SU-DHL-6 (cell line): ENCODE data around the gene KRTAP19-3.

Experiments
- H2AFZ ChIP-seq: fragments of 200-600 bp; sonication (generic); 2 replicates; pipeline ENCODE4 v1.6.1; 2014; ENCODE audit warnings: low read depth, mild to moderate bottlenecking, moderate library complexity, mixed read lengths, antibody characterized with exemption, low read length; ENCODE audit not compliant: severe bottlenecking
- H3F3A ChIP-seq: fragments of 200-600 bp; shearing (Covaris generic); 2 replicates; pipeline ENCODE4 v1.6.0; 2016; ENCODE audit warnings: antibody characterized with exemption, mild to moderate bottlenecking; ENCODE audit not compliant: insufficient read depth
- H3K27ac ChIP-seq: fragments of 200-600 bp; sonication (generic); 2 replicates; pipeline ENCODE4 v1.5.1; 2016; ENCODE audit warnings: low read depth, mild to moderate bottlenecking, low read length, moderate library complexity, mixed read lengths
- H3K27me3 ChIP-seq: fragments of 200-600 bp; sonication (generic), shearing (Covaris generic); 2 replicates; pipeline ENCODE4 v1.6.0; 2014; ENCODE audit warnings: mild to moderate bottlenecking, low read length
- H3K36me3 ChIP-seq: fragments of 200-600 bp; sonication (generic); 2 replicates; pipeline ENCODE4 v1.6.1; 2014; ENCODE audit warnings: mild to moderate bottlenecking, low read length, mixed read lengths
- H3K4me2 ChIP-seq: fragments of 300-600, 200-600 bp; shearing (Covaris generic), sonication (generic); 2 replicates; pipeline ENCODE4 v1.6.0; 2014; ENCODE audit warnings: low read length, low read depth, mild to moderate bottlenecking; ENCODE audit not compliant: poor library complexity, severe bottlenecking
- H3K4me3 ChIP-seq: fragments of 200-600 bp; sonication (generic); 2 replicates; pipeline ENCODE4 v1.5.1; 2014; ENCODE audit warnings: antibody characterized with exemption, low read length, mild to moderate bottlenecking, mixed read lengths; ENCODE audit not compliant: insufficient read depth, poor library complexity, severe bottlenecking
- H3K79me2 ChIP-seq: fragments of 200-600 bp; sonication (generic); 2 replicates; pipeline ENCODE4 v1.6.1; 2014; ENCODE audit warnings: mild to moderate bottlenecking, low read length, moderate library complexity; ENCODE audit not compliant: insufficient read depth
- H3K9ac ChIP-seq: fragments of 200-600 bp; sonication (generic); 2 replicates; pipeline ENCODE4 v1.7.0; 2014; ENCODE audit warnings: mild to moderate bottlenecking, low read length
- H3K9me2 ChIP-seq: fragments of 200-600 bp; sonication (generic); replicated peaks from 2 replicates; pipeline ENCODE4 v1.6.1; 2014; ENCODE audit warnings: low read length; ENCODE audit not compliant: insufficient read depth
- H3K9me3 ChIP-seq: fragments of 200-600 bp; sonication (generic); 2 replicates; pipeline ENCODE4 v1.6.1; 2014; ENCODE audit warnings: low read length, mixed read lengths; ENCODE audit not compliant: insufficient read depth
- H4K20me1 ChIP-seq: fragments of 200-600 bp; sonication (generic); 2 replicates; pipeline ENCODE4 v1.6.1; 2014; ENCODE audit warnings: low read depth, mild to moderate bottlenecking, antibody characterized with exemption, low read length, moderate library complexity, mixed read lengths
- CTCF ChIP-seq: fragments of 200-600 bp; sonication (generic); IDR thresholded peaks from one replicate; pipeline ENCODE4 v1.5.1; 2017; ENCODE audit warnings: antibody characterized with exemption, mild to moderate bottlenecking, low read length, moderate library complexity; ENCODE audit not compliant: insufficient read depth, poor library complexity, severe bottlenecking
- EZH2phosphoT487 ChIP-seq: fragments of 200-600 bp; sonication (generic), shearing (Covaris generic); conservative IDR thresholded peaks from 2 replicates; pipeline ENCODE4 v1.6.1; 2018; ENCODE audit warnings: mild to moderate bottlenecking, antibody characterized with exemption, low read length, moderate library complexity, mixed read lengths

KRTAP19-3 gene

GRCh38 chr21:30444204-30444603 lies 47.6 kb downstream of the KRTAP19-3 start:
- Histone ChIP-seq H3F3A (no peaks in the 10 kb centered on the region), H3K4me2 (no peak overlapping the region), H3K9me2 (no peaks in the 10 kb centered on the region), H3K27me3 (no peaks in the 10 kb centered on the region), H3K36me3 (no peaks in the 10 kb centered on the region), H3K79me2 (no peaks in the 10 kb centered on the region), H2AFZ (no peak overlapping the region), H3K27ac (no peak overlapping the region), H3K9me3 (0 out of 2 replicates have a peak, but pooled peaks cover 6% of the 10 kb centered on the region), H4K20me1 (no peaks in the 10 kb centered on the region), H3K9ac (no peak overlapping the region), H3K4me3 (no peak overlapping the region)
- TF ChIP-seq CTCF (no peak), EZH2phosphoT487 (no peak)

GRCh38 chr21:30443226-30443625 lies 48.6 kb downstream of the KRTAP19-3 start:
- H3K4me3 ChIP-seq = no peak overlapping the region
- H3K27ac ChIP-seq = no peak overlapping the region
- H3K27me3 ChIP-seq = no peaks in the 10 kb centered on the region
- no peak overlapping the region for H2AFZ ChIP-seq
- no peaks in the 10 kb centered on the region for H4K20me1 ChIP-seq
- no peak overlapping the region for H3K9ac ChIP-seq
- 0 out of 2 replicates have a peak, but pooled peaks cover 6% of the 10 kb centered on the region for H3K9me3 ChIP-seq
- no peaks in the 10 kb centered on the region for H3K36me3 ChIP-seq
- TF ChIP-seq CTCF = no peak
- no peak for TF ChIP-seq EZH2phosphoT487
- no peaks in the 10 kb centered on the region for H3K79me2 ChIP-seq
- H3K4me2 ChIP-seq = no peak overlapping the region
- no peaks in the 10 kb centered on the region for H3F3A ChIP-seq
- no peaks in the 10 kb centered on the region for H3K9me2 ChIP-seq
